Stomach (tissue), 4 donors: ENCODE data around the gene PRKG1.

Source experiments
- POLR2AphosphoS5 ChIP-seq, 3 donors: sonication (generic); formaldehyde crosslinking; IDR thresholded peaks; one replicate each; pipeline ENCODE4 v1.6.1; 2016; ENCODE audit warnings: antibody characterized with exemption in 3 of 3
- TF ChIP-seq, protein P1 (sequence below), 7 experiments: fragments of 450-650 bp in 4 of 7; fragments of 200-600 bp in 3 of 7; sonication (generic) in 3 of 7; IDR thresholded peaks; one replicate each; pipeline ENCODE4 v1.5.1; 2016 to 2019; ENCODE audit warnings: antibody characterized with exemption in 7 of 7, control low read depth in 2 of 7, mild to moderate bottlenecking in 1 of 7

DNA sequence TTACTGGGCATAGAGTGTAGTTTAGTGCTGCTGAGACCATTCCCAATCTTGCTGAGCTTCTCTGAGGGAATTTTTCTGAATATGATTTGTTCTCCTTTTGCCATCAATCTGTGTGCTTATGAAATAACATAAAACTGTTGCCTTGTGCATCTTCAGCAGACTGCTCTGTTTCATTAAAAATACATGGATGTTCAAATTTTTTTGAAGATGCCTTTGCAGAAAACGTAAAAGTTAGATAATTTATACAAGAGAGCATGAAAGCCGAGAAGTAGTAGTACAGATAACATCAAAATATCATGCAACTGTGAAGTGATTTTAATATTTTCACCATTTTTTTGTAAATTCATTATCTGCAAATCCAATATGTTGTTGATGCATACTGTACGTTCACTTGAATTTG, 799.8 kb downstream of the PRKG1 start:
- no peak for TF ChIP-seq POLR2AphosphoS5 (IDR thresholded peaks at IDR 0.05)
- TF ChIP-seq, protein P1, sequence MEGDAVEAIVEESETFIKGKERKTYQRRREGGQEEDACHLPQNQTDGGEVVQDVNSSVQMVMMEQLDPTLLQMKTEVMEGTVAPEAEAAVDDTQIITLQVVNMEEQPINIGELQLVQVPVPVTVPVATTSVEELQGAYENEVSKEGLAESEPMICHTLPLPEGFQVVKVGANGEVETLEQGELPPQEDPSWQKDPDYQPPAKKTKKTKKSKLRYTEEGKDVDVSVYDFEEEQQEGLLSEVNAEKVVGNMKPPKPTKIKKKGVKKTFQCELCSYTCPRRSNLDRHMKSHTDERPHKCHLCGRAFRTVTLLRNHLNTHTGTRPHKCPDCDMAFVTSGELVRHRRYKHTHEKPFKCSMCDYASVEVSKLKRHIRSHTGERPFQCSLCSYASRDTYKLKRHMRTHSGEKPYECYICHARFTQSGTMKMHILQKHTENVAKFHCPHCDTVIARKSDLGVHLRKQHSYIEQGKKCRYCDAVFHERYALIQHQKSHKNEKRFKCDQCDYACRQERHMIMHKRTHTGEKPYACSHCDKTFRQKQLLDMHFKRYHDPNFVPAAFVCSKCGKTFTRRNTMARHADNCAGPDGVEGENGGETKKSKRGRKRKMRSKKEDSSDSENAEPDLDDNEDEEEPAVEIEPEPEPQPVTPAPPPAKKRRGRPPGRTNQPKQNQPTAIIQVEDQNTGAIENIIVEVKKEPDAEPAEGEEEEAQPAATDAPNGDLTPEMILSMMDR (IDR thresholded peaks at IDR 0.05), result no peak
